Choroid plexus epithelial cell (primary cell): ENCODE measurements around the gene SPTBN4.
"Not testable (repeated sequence)": the region's sequence is repeated elsewhere in the genome, so short reads cannot be mapped to it uniquely, and the experiment has no call there.

Experiments
- DNase-seq: peaks from one replicate; pipeline ENCODE4 v3.0.0-alpha.2; 2010; ENCODE audit warnings: low read depth
- H3K4me3 ChIP-seq: 2 replicates; pipeline ENCODE4 v1.5.1; 2011; ENCODE audit warnings: low read depth, mild to moderate bottlenecking, control low read depth, low read length, moderate library complexity
- CTCF ChIP-seq: conservative IDR thresholded peaks from 2 replicates; pipeline ENCODE4 v1.5.1; 2011; ENCODE audit warnings: low read depth, mild to moderate bottlenecking, control low read depth, inconsistent platforms, low read length, moderate library complexity

The SPTBN4 gene

GRCh38 chr19:40466219-40466984, 399 bp upstream of the SPTBN4 start:
- no peak for DNase-seq
- peak overlapping the region; percentile 51 for H3K4me3 ChIP-seq
- no peak for TF ChIP-seq CTCF

- no peak overlapping the region for H3K4me3 ChIP-seq
- no peak for DNase-seq
- no peak for TF ChIP-seq CTCF
Measured at GRCh38 chr19:40469011-40469410, 2.2 kb downstream of the SPTBN4 start.

GRCh38 chr19:40471111-40471510, 4.3 kb downstream of the SPTBN4 start:
- H3K4me3 ChIP-seq: no peak overlapping the region
- no peak for DNase-seq
- no peak for TF ChIP-seq CTCF

- TF ChIP-seq CTCF: no peak
Measured at GRCh38 chr19:40472516-40472915, 5.7 kb downstream of the SPTBN4 start.

GRCh38 chr19:40474737-40475136, 7.9 kb downstream of the SPTBN4 start:
- TF ChIP-seq CTCF: no peak
- no peak for DNase-seq
- H3K4me3 ChIP-seq: no peak overlapping the region

More at GRCh38 chr19:40472516-40472915, 5.7 kb downstream of the SPTBN4 start:
- H3K4me3 ChIP-seq: no peak overlapping the region
- no peak for DNase-seq

GRCh38 chr19:40475878-40476644, 9.3 kb downstream of the SPTBN4 start:
- DNase-seq: peak; percentile 28
- H3K4me3 ChIP-seq: not testable (repeated sequence)

GRCh38 chr19:40486017-40486416, 19.2 kb downstream of the SPTBN4 start:
- no peak for DNase-seq
- H3K4me3 ChIP-seq: no peak overlapping the region
- TF ChIP-seq CTCF: no peak
